IPS DF 6.9 (cell line): Measurements from ENCODE around the gene CHD6.

Source experiments
- DNase-seq: peaks from one replicate; pipeline ENCODE4 v3.0.0-alpha.2; 2013; ENCODE audit warnings: low read depth, low spot score
- H3K27ac ChIP-seq: one replicate; pipeline ENCODE4 v1.5.1; 2013; ENCODE audit warnings: low read length, control low read depth
- H3K27me3 ChIP-seq: 2 replicates; pipeline ENCODE4 v1.6.1; 2013; ENCODE audit warnings: mild to moderate bottlenecking, low read length; ENCODE audit not compliant: control insufficient read depth, insufficient read depth
- H3K36me3 ChIP-seq: 2 replicates; pipeline ENCODE4 v1.6.1; 2013; ENCODE audit warnings: low read length; ENCODE audit not compliant: control insufficient read depth, insufficient read depth
- H3K4me1 ChIP-seq: 2 replicates; pipeline ENCODE4 v1.6.1; 2013; ENCODE audit warnings: low read length; ENCODE audit not compliant: control insufficient read depth, insufficient read depth
- H3K4me3 ChIP-seq: 2 replicates; pipeline ENCODE4 v1.5.1; 2013; ENCODE audit warnings: mild to moderate bottlenecking, low read length
- H3K9me3 ChIP-seq: 2 replicates; pipeline ENCODE4 v1.6.1; 2013; ENCODE audit warnings: low read length, inconsistent platforms; ENCODE audit not compliant: control insufficient read depth, insufficient read depth
- WGBS: extraction: QIAGEN DNeasy Blood & Tissue Kit; methylation state at CpG from one replicate; pipeline ENCODE4 v1.1.7; 2013; ENCODE audit warnings: mixed read lengths, missing lambda C conversion rate; ENCODE audit not compliant: insufficient read length, insufficient coverage; 5-methylcytosine and 5-hydroxymethylcytosine counted together

The CHD6 gene

GRCh38 chr20:41363601-41364000 lies 254.6 kb downstream of the CHD6 start:
- no peak overlapping the region for H3K27ac ChIP-seq
- no peaks in the 10 kb centered on the region; the same call in 1 of the 2 replicates for H3K4me1 ChIP-seq
- H3K36me3 ChIP-seq = no peaks in the 10 kb centered on the region
- no CpG with 5 or more reads among the region's 7 CpGs for WGBS
- no peaks in the 10 kb centered on the region for H3K9me3 ChIP-seq
- H3K27me3 ChIP-seq = peaks cover 25% of the 10 kb centered on the region
- DNase-seq = no peak
- H3K4me3 ChIP-seq = no peak overlapping the region

DNA sequence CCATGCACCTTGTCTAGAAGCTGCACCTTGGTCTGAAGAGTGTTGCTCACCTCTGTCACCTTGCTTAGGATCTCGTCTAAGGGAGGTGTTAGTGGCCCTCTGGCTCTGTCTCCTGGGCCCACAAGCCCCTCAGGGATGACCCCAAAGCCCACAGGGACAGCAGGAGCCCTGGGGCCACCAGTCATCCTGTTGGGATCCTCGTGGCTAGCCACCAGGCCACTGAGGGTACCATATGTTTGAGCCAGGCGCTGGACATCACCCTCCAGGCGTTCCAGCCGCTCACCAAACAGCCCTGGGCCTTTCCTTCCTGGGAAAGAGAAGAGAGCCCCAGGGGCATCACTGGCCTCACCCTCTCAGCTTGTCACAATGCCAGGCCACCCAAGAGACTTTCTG lies 255.4 kb downstream of the CHD6 start:
- Histone ChIP-seq H3K27me3 (peaks cover 20% of the 10 kb centered on the region), H3K4me1 (no peaks in the 10 kb centered on the region; the same call in 1 of the 2 replicates), H3K36me3 (no peaks in the 10 kb centered on the region), H3K4me3 (no peak overlapping the region), H3K9me3 (no peaks in the 10 kb centered on the region), H3K27ac (no peak overlapping the region)
- no peak for DNase-seq
- no CpG with 5 or more reads among the region's 5 CpGs for WGBS

DNA sequence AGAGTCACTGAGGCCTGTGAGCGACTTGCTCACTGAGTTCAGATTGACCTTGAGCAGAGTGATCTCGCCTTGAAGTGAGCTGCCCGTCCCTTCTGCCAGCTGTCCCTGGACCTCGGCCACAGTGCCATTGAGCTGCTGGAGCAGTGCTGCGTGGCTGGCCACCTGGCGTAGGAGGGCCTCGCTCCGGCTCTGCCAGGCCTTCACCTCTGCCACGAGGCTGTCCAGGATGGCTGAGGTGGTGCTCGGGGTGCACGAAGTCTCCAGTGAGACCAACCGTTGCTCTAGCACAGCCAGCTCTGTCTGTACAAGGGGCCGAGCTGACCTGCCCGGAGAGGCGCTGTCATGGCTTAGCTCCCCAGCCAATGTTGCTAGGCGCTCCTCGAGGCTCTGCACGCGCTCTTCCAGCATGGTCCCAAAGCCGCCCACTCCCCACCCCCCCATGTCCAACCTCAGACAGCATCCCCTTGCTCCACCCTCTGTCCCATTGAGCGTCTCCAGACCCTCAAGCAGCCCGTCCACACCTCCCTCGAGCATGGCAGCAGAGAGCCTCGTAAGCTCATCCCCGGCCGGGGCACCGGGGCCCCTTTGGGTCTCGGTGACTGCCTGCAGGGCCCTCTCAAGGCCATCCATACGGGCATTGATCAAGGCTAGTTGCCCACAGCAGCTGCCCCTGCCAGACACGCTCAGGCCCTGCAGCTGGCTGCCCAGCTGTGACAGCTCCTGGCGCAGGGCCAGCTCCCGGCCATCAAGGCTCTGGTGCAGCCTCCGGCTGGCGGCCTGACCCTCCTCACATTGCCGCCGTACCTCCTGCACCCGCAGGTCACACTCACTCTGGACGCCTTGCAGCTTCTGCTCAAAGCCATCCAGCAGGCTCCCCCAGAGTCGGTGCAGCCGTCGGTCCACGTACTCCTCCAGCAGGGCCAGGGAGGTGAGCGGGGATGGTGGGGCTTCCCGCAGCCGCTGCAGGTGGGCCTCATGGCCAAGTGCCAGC lies 256.1 kb downstream of the CHD6 start:
- Histone ChIP-seq H3K36me3 (no peaks in the 10 kb centered on the region), H3K9me3 (no peaks in the 10 kb centered on the region), H3K27ac (no peak overlapping the region), H3K27me3 (peaks cover 13% of the 10 kb centered on the region), H3K4me1 (no peaks in the 10 kb centered on the region; the same call in 1 of the 2 replicates), H3K4me3 (no peak overlapping the region)
- DNase-seq = no peak
- WGBS = no CpG with 5 or more reads among the region's 45 CpGs

- Histone ChIP-seq H3K27me3 (peaks cover 11% of the 10 kb centered on the region; the same call in 1 of the 2 replicates), H3K9me3 (no peaks in the 10 kb centered on the region), H3K27ac (no peak overlapping the region), H3K4me1 (no peaks in the 10 kb centered on the region), H3K4me3 (no peak overlapping the region), H3K36me3 (no peaks in the 10 kb centered on the region)
- DNase-seq = no peak
- no CpG with 5 or more reads among the region's 22 CpGs for WGBS
Measured at GRCh38 chr20:41360831-41361756, 257.1 kb downstream of the CHD6 start.

- H3K9me3 ChIP-seq = no peaks in the 10 kb centered on the region
- H3K4me1 ChIP-seq = no peaks in the 10 kb centered on the region
- no peak for DNase-seq
- no peaks in the 10 kb centered on the region for H3K36me3 ChIP-seq
- no peak overlapping the region for H3K27ac ChIP-seq
- H3K27me3 ChIP-seq = no peaks in the 10 kb centered on the region
- no CpG with 5 or more reads among the region's 9 CpGs for WGBS
- no peak overlapping the region for H3K4me3 ChIP-seq
Measured at GRCh38 chr20:41359541-41360011, 258.6 kb downstream of the CHD6 start.

- H3K9me3 ChIP-seq = no peaks in the 10 kb centered on the region
- no peak overlapping the region for H3K27ac ChIP-seq
- DNase-seq = no peak
- H3K4me1 ChIP-seq = no peaks in the 10 kb centered on the region
- WGBS = no CpG with 5 or more reads among the region's 7 CpGs
- no peaks in the 10 kb centered on the region for H3K36me3 ChIP-seq
- no peaks in the 10 kb centered on the region for H3K27me3 ChIP-seq
- H3K4me3 ChIP-seq = no peak overlapping the region
Measured at GRCh38 chr20:41358717-41359116, 259.5 kb downstream of the CHD6 start.

DNA sequence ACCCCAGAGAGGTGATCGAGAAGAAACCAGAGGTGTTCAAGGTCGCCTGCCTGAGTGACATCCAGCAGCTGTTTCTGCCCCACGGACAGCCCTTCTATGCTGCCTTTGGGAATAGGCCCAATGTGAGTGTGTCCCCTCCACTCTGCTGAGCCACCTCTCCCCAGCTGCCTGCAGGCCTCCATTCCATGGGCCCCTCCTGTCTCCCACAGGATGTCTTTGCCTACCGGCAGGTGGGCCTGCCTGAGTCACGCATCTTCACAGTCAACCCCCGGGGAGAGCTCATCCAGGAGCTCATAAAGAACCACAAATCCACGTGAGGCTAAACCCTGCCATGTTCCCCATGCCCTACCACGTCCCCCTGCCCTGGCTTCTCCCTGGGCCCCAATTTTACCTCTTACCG lies 259.9 kb downstream of the CHD6 start:
- no peak overlapping the region for H3K27ac ChIP-seq
- no peaks in the 10 kb centered on the region for H3K36me3 ChIP-seq
- H3K9me3 ChIP-seq = no peaks in the 10 kb centered on the region
- WGBS = no CpG with 5 or more reads among the region's 9 CpGs
- H3K4me1 ChIP-seq = no peaks in the 10 kb centered on the region
- no peaks in the 10 kb centered on the region for H3K27me3 ChIP-seq
- H3K4me3 ChIP-seq = no peak overlapping the region
- no peak for DNase-seq

DNA sequence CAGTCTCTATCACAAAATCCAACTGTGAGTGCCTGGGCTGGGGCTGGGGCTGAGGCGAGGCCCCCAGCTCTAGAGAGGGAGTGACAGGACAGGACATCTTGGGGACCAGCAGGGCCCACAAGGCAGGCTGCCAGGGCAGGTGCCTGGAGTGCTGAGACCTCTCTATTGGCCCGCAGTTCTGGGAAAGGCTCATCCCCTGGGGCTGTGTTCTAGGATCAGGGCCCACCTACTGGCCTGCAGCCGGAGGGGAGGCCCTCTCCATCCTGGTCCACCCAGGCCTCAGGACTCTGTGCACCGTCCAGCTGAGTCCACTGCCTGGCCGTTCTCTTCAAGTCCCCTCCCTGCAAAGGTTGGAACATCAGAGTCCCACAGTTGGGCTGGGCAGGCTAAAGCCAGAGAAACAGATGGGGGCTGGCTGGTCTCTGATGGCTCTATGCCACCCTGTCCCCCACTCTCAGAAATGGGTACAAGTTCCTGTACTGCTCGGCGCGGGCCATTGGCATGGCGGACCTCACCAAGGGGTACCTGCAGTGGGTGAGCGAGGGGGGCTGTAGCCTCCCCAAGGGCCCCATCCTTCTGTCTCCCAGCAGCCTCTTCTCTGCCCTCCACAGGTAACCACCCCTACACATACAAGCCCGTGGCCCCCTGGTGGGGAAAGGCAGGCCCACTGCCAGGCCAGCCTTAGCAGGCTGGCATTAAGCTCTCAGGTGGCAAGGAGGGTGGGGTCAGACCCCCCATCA lies 260.6 kb downstream of the CHD6 start:
- H3K4me1 ChIP-seq = no peaks in the 10 kb centered on the region
- no CpG with 5 or more reads among the region's 11 CpGs for WGBS
- no peaks in the 10 kb centered on the region for H3K27me3 ChIP-seq
- H3K36me3 ChIP-seq = no peaks in the 10 kb centered on the region
- no peak for DNase-seq
- no peak overlapping the region for H3K4me3 ChIP-seq
- H3K9me3 ChIP-seq = no peaks in the 10 kb centered on the region
- no peak overlapping the region for H3K27ac ChIP-seq

GRCh38 chr20:41356951-41357350 lies 261.2 kb downstream of the CHD6 start:
- WGBS = no CpG with 5 or more reads among the region's 13 CpGs
- Histone ChIP-seq H3K27me3 (no peaks in the 10 kb centered on the region), H3K36me3 (no peaks in the 10 kb centered on the region), H3K27ac (no peak overlapping the region), H3K4me1 (no peaks in the 10 kb centered on the region), H3K9me3 (no peaks in the 10 kb centered on the region), H3K4me3 (no peak overlapping the region)
- DNase-seq = no peak
